PC-3 (cell line): Measurements from ENCODE around the gene WDR81. TPM values are rescaled to one million over a fixed set of nuclear protein-coding genes. Genes with fewer than 3 reads are reported as not detected.

Experiments
- ATAC-seq: fragments of 200-7000 bp; cut with Tn5 transposase; 2 replicates; pipeline ENCODE4 v1.9.1; 2020; ENCODE audit warnings: mild to moderate bottlenecking, moderate library complexity
- Bru-seq: library from RNA; stranded (reverse); fragments of 400-500 nt; gene quantifications from one replicate; lab custom pipeline; 2021; lab: Mats Ljungman, UMichigan
- BruChase-seq, 2 experiments: library from RNA; stranded (reverse); fragments of 400-500 nt; gene quantifications; one replicate each; lab custom pipeline; 2021; lab: Mats Ljungman, UMichigan
- BruUV-seq: library from RNA; stranded (reverse); fragments of 400-500 nt; replicated peaks from 2 replicates; lab custom pipeline; 2021; lab: Mats Ljungman, UMichigan
- CTCF ChIA-PET: fragments of 300-600 bp; sonication (Branson Sonifier 250); formaldehyde crosslinking; loops from one replicate; lab custom pipeline; 2022; ENCODE audit warnings: antibody characterized with exemption; lab: Charles Lee
- POLR2A ChIA-PET: fragments of 300-600 bp; sonication (Branson Sonifier 250); formaldehyde crosslinking; loops from one replicate; lab custom pipeline; 2022; ENCODE audit warnings: antibody characterized with exemption; ENCODE audit not compliant: unreplicated experiment; lab: Charles Lee
- DNase-seq: peaks from one replicate; pipeline ENCODE4 v3.0.0-alpha.2; 2015
- H2AFZ ChIP-seq: fragments of 300-600 bp; sonication (generic); 2 replicates; pipeline ENCODE4 v1.6.0; 2016; ENCODE audit warnings: antibody characterized with exemption, low read length
- H3F3A ChIP-seq: fragments of 300-600 bp; sonication (generic); one replicate; pipeline ENCODE4 v1.6.0; 2017; ENCODE audit warnings: antibody characterized with exemption, low read length, control low read depth, mild to moderate bottlenecking; ENCODE audit not compliant: unreplicated experiment
- H3K27ac ChIP-seq: fragments of 300-600 bp; sonication (generic); 2 replicates; pipeline ENCODE4 v1.5.1; 2016; ENCODE audit warnings: mild to moderate bottlenecking, low read length
- H3K27me3 ChIP-seq: fragments of 300-600 bp; sonication (generic); 2 replicates; pipeline ENCODE4 v1.6.1; 2016; ENCODE audit warnings: low read length, mixed read lengths
- H3K36me3 ChIP-seq: fragments of 300-600 bp; sonication (generic); 2 replicates; pipeline ENCODE4 v1.6.1; 2016; ENCODE audit warnings: low read depth, mixed run types, low read length, mixed read lengths
- H3K4me1 ChIP-seq: fragments of 300-600 bp; sonication (generic); 2 replicates; pipeline ENCODE4 v1.5.1; 2016; ENCODE audit warnings: low read length; ENCODE audit not compliant: insufficient read depth
- H3K4me2 ChIP-seq: fragments of 300-600 bp; sonication (generic); 2 replicates; pipeline ENCODE4 v1.6.0; 2016; ENCODE audit warnings: low read length
- H3K4me3 ChIP-seq: fragments of 300-600 bp; sonication (generic); 2 replicates; pipeline ENCODE4 v1.5.1; 2016; ENCODE audit warnings: mild to moderate bottlenecking, low read length, mixed read lengths
- H3K79me2 ChIP-seq: fragments of 300-600 bp; sonication (generic); 2 replicates; pipeline ENCODE4 v1.6.1; 2017; ENCODE audit warnings: low read length, mixed read lengths
- H3K9ac ChIP-seq: fragments of 300-600 bp; sonication (generic); 2 replicates; pipeline ENCODE4 v1.6.0; 2016; ENCODE audit warnings: mild to moderate bottlenecking, low read length
- H3K9me2 ChIP-seq: fragments of 300-600 bp; sonication (generic); replicated peaks from 2 replicates; pipeline ENCODE4 v1.6.1; 2016; ENCODE audit warnings: mixed run types, low read length, mixed read lengths
- H3K9me3 ChIP-seq: fragments of 300-600 bp; sonication (generic); 2 replicates; pipeline ENCODE4 v1.6.1; 2016; ENCODE audit warnings: low read length, mixed read lengths
- H4K20me1 ChIP-seq: fragments of 300-600 bp; sonication (generic); 2 replicates; pipeline ENCODE4 v1.6.1; 2016; ENCODE audit warnings: low read length, mixed read lengths
- EZH2 ChIP-seq: fragments of 300-600 bp; sonication (generic); IDR thresholded peaks from one replicate; pipeline ENCODE4 v1.6.1; 2017; ENCODE audit warnings: antibody characterized with exemption, mild to moderate bottlenecking, low read length; ENCODE audit not compliant: unreplicated experiment
- EZH2phosphoT487 ChIP-seq: fragments of 300-600 bp; sonication (generic); IDR thresholded peaks from 2 replicates; pipeline ENCODE4 v1.6.1; 2018; ENCODE audit warnings: mild to moderate bottlenecking, antibody characterized with exemption, low read length, borderline replicate concordance
- intact Hi-C: fragments of 100-400 bp; cut with micrococcal nuclease; formaldehyde crosslinking; loops from 2 replicates; pipeline ENCODE4 v1.9.0; 2023
- long read RNA-seq: library from polyadenylated mRNA; unstranded; transcript quantifications from one replicate; pipeline ENCODE4 v2.0.0, GENCODE V29; 2021; ENCODE audit not compliant: unreplicated experiment
- total RNA-seq: library from RNA; depleted of rRNA; stranded (reverse); fragments of >200 nt; gene quantifications from 2 replicates; pipeline ENCODE4 v1.2.3, GENCODE V29; 2014; rRNA removed
- TF ChIP-seq, protein P1 (sequence below): fragments of 300-600 bp; sonication (generic); conservative IDR thresholded peaks from 2 replicates; pipeline ENCODE4 v1.5.1; 2017; ENCODE audit warnings: antibody characterized with exemption, low read depth, mild to moderate bottlenecking, low read length

The WDR81 gene
- total RNA-seq = 14.6 and 16.4 TPM in 2 replicates
- percentile 56 among the genes with signal in this experiment for Bru-seq, nascent RNA
- percentile 67 among the genes with signal in this experiment for BruChase-seq, experiment 1, labeled RNA remaining after a 6-hour chase
- percentile 64 among the genes with signal in this experiment for BruChase-seq, experiment 2, labeled RNA remaining after a 2-hour chase
- long read RNA-seq, full-length matches to known transcripts = 9 of 65 reads
- long read RNA-seq, partial matches to known transcripts = 40 of 65 reads
- long read RNA-seq, other reads (novel, unspliced or antisense) = 16 of 65 reads

GRCh38 chr17:1724351-1724868 lies at the start of gene WDR81:
Gene WDR81, plus strand, starts transcription at chr17:1724704. Its CDS starts 256 bp downstream, at chr17:1724960.
- no peaks in the 10 kb centered on the region for H3F3A ChIP-seq
- peak within 1 kb of the TSS; percentile 26; the same call in 1 of the 2 replicates for H3K27ac ChIP-seq
- peak within 1 kb of the TSS; percentile 81 for H3K9ac ChIP-seq
- TF ChIP-seq, protein P1, sequence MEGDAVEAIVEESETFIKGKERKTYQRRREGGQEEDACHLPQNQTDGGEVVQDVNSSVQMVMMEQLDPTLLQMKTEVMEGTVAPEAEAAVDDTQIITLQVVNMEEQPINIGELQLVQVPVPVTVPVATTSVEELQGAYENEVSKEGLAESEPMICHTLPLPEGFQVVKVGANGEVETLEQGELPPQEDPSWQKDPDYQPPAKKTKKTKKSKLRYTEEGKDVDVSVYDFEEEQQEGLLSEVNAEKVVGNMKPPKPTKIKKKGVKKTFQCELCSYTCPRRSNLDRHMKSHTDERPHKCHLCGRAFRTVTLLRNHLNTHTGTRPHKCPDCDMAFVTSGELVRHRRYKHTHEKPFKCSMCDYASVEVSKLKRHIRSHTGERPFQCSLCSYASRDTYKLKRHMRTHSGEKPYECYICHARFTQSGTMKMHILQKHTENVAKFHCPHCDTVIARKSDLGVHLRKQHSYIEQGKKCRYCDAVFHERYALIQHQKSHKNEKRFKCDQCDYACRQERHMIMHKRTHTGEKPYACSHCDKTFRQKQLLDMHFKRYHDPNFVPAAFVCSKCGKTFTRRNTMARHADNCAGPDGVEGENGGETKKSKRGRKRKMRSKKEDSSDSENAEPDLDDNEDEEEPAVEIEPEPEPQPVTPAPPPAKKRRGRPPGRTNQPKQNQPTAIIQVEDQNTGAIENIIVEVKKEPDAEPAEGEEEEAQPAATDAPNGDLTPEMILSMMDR = no peak
- TF ChIP-seq EZH2 (no peak), EZH2phosphoT487 (no peak)
- no peaks in the 10 kb centered on the region for H4K20me1 ChIP-seq
- intact Hi-C loops = loop anchor here (2.0 kb wide), 1 partner anchor 140 kb away; no protein-coding TSS in a partner anchor
- ChIA-PET CTCF (no interaction called here), POLR2A (no interaction called here)
- peak within 1 kb of the TSS; percentile 94 for H3K4me2 ChIP-seq
- DNase-seq = peak; percentile 59
- ATAC-seq = peak; percentile 63
- no peaks in the 10 kb centered on the region for H3K27me3 ChIP-seq
- H3K36me3 ChIP-seq = no peaks in the 10 kb centered on the region
- no TSS peak for BruUV-seq
- peaks cover 16% of the 10 kb centered on the region; the same call in 1 of the 2 replicates for H3K79me2 ChIP-seq
- peak within 1 kb of the TSS; percentile 74 for H3K4me3 ChIP-seq
- peaks cover 8% of the 10 kb centered on the region; the same call in 1 of the 2 replicates for H3K4me1 ChIP-seq
- no peaks in the 10 kb centered on the region for H3K9me3 ChIP-seq
- peak within 1 kb of the TSS; percentile 87 for H2AFZ ChIP-seq
- H3K9me2 ChIP-seq = no peaks in the 10 kb centered on the region

GRCh38 chr17:1676401-1676800 lies 48.1 kb upstream of the WDR81 start:
- ChIA-PET POLR2A (no interaction called here), CTCF (no interaction called here)
- ATAC-seq = no peak
- Histone ChIP-seq H3K4me1 (no peaks in the 10 kb centered on the region), H4K20me1 (0 out of 2 replicates have a peak, but pooled peaks cover 4% of the 10 kb centered on the region), H3K9ac (no peak overlapping the region), H3F3A (no peaks in the 10 kb centered on the region), H2AFZ (no peak overlapping the region), H3K4me3 (no peak overlapping the region), H3K9me2 (no peaks in the 10 kb centered on the region), H3K36me3 (peaks cover 78% of the 10 kb centered on the region), H3K27me3 (no peaks in the 10 kb centered on the region), H3K4me2 (no peak overlapping the region), H3K9me3 (no peaks in the 10 kb centered on the region), H3K27ac (no peak overlapping the region), H3K79me2 (peaks cover 15% of the 10 kb centered on the region; the same call in 1 of the 2 replicates)
- intact Hi-C loops = no loop called here
- no peak for DNase-seq
- no TSS peak for BruUV-seq
- TF ChIP-seq, protein P1 = no peak
- TF ChIP-seq EZH2phosphoT487 (no peak), EZH2 (no peak)

DNA sequence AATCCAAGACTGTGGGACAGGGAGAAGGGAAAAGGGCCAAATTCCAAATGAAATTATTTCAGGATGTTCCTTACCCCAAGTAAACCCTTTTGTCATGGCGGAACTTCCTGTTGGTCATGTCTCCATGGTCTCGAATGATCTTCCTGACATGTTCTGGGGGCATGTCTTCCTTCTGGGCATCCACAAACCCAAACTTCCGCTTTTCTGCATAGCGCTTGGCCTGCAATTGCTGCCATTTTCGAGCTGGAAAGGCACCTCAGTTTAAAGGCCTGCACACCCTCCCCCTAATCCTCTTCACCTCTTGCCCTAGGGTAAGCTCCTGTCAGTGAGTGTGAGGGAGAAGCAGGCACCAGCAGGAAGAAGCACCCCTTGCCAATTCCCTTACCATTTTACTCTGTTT lies 41.0 kb upstream of the WDR81 start:
- H3K4me3 ChIP-seq = peak overlapping the region; percentile 84

More for the DNA sequence above, 41.0 kb upstream of the WDR81 start:
- peaks cover 47% of the 10 kb centered on the region for H3K79me2 ChIP-seq
- TF ChIP-seq EZH2phosphoT487 (no peak), EZH2 (no peak)
- TF ChIP-seq, protein P1 = no peak
- peaks cover 6% of the 10 kb centered on the region for H3K4me1 ChIP-seq
- H3K36me3 ChIP-seq = peaks cover 47% of the 10 kb centered on the region
- H3K4me2 ChIP-seq = peak overlapping the region; percentile 97
- POLR2A ChIA-PET = no interaction called here
- no peak overlapping the region for H2AFZ ChIP-seq
- BruUV-seq = no TSS peak
- H4K20me1 ChIP-seq = peaks cover 15% of the 10 kb centered on the region
- intact Hi-C loops = no loop called here
- DNase-seq (no peak), ATAC-seq (no peak)
- H3K9ac ChIP-seq = peak overlapping the region; percentile 94
- H3K9me2 ChIP-seq = no peaks in the 10 kb centered on the region
- no peak overlapping the region for H3K27ac ChIP-seq
- H3K9me3 ChIP-seq = no peaks in the 10 kb centered on the region
- CTCF ChIA-PET = no interaction called here
- H3K27me3 ChIP-seq = no peaks in the 10 kb centered on the region
- H3F3A ChIP-seq = no peaks in the 10 kb centered on the region
